Measurements from ENCODE around the gene PALM2AKAP2. TPM values are rescaled to one million over a fixed set of nuclear protein-coding genes. Genes with fewer than 3 reads are reported as not detected.

Gene PALM2AKAP2
- total and polyA plus RNA-seq, 7 experiments from 2014 or later = not detected

GRCh38 chr9:109742776-109743348 lies 37.1 kb upstream of the PALM2AKAP2 start:
- no peaks in the 10 kb centered on the region for H3K4me1 Mint-ChIP-seq
- Histone ChIP-seq H3K4me1 (ENCODE audit: control insufficient read depth in 2 of 2, insufficient read depth in 2 of 2, low read length in 2 of 2) (no peaks in the 10 kb centered on the region), H3K4me3 (ENCODE audit: low read length) (no peak overlapping the region), H3K27ac (ENCODE audit: low read depth, low read length) (no peak overlapping the region), H3K9me3 (ENCODE audit: control insufficient read depth in 2 of 3, low read length in 3 of 3) (no peaks in the 10 kb centered on the region), H3K27me3 (ENCODE audit: control insufficient read depth in 2 of 2, insufficient read depth in 2 of 2, low read length in 2 of 2) (no peaks in the 10 kb centered on the region), H3K36me3 (ENCODE audit: control insufficient read depth in 2 of 3, insufficient read depth in 3 of 3, low read length in 3 of 3) (no peaks in the 10 kb centered on the region)
- ChIA-PET CTCF (no interaction called here), POLR2A (no interaction called here)
- peaks cover 16 to 57% (median 28%) of the 10 kb centered on the region in 5 donors for H3K27me3 Mint-ChIP-seq
- H3K36me3 Mint-ChIP-seq = peaks cover 0 to 4% (median 0%) of the 10 kb centered on the region in 5 donors
- ATAC-seq (no peak), DNase-seq (no peak)
- intact Hi-C loops (cut with micrococcal nuclease) = no loop called here
- H3K9me3 Mint-ChIP-seq = peaks cover 0 to 6% (median 0%) of the 10 kb centered on the region in 11 donors
- H3K4me3 Mint-ChIP-seq = no peak overlapping the region
- no peak overlapping the region for H3K27ac Mint-ChIP-seq

GRCh38 chr9:109743696-109744095 lies 36.3 kb upstream of the PALM2AKAP2 start:
- POLR2A ChIA-PET = no interaction called here

GRCh38 chr9:109745335-109746283 lies 34.4 kb upstream of the PALM2AKAP2 start:
- no peak for ATAC-seq
- CTCF ChIA-PET = no interaction called here

More at GRCh38 chr9:109743696-109744095, 36.3 kb upstream of the PALM2AKAP2 start:
- no peak overlapping the region for H3K4me3 ChIP-seq (ENCODE audit: low read length)
- CTCF ChIA-PET = no interaction called here
- Mint-ChIP-seq H3K4me3 (no peak overlapping the region), H3K9me3 (peaks cover 0 to 6% (median 0%) of the 10 kb centered on the region in 11 donors), H3K36me3 (peaks cover 0 to 4% (median 0%) of the 10 kb centered on the region in 5 donors), H3K27me3 (peaks cover 16 to 58% (median 28%) of the 10 kb centered on the region in 5 donors), H3K27ac (no peak overlapping the region), H3K4me1 (no peaks in the 10 kb centered on the region)
- ATAC-seq (no peak), DNase-seq (no peak)
- no peaks in the 10 kb centered on the region for H3K36me3 ChIP-seq (ENCODE audit: control insufficient read depth in 2 of 3, insufficient read depth in 3 of 3, low read length in 3 of 3)
- H3K9me3 ChIP-seq (ENCODE audit: control insufficient read depth in 2 of 3, low read length in 3 of 3) = no peaks in the 10 kb centered on the region
- no peaks in the 10 kb centered on the region for H3K27me3 ChIP-seq (ENCODE audit: control insufficient read depth in 2 of 2, insufficient read depth in 2 of 2, low read length in 2 of 2)
- no peaks in the 10 kb centered on the region for H3K4me1 ChIP-seq (ENCODE audit: control insufficient read depth in 2 of 2, insufficient read depth in 2 of 2, low read length in 2 of 2)
- intact Hi-C loops (cut with micrococcal nuclease) = no loop called here
- H3K27ac ChIP-seq (ENCODE audit: low read depth, low read length) = no peak overlapping the region

GRCh38 chr9:109751253-109751652 lies 28.7 kb upstream of the PALM2AKAP2 start:
- Histone ChIP-seq H3K27me3 (ENCODE audit: control insufficient read depth in 2 of 2, insufficient read depth in 2 of 2, low read length in 2 of 2) (peaks cover 0 to 5% of the 10 kb centered on the region in 2 donors), H3K9me3 (ENCODE audit: control insufficient read depth in 2 of 3, low read length in 3 of 3) (no peaks in the 10 kb centered on the region), H3K36me3 (ENCODE audit: control insufficient read depth in 2 of 3, insufficient read depth in 3 of 3, low read length in 3 of 3) (no peaks in the 10 kb centered on the region), H3K4me3 (ENCODE audit: low read length) (no peak overlapping the region), H3K27ac (ENCODE audit: low read depth, low read length) (no peak overlapping the region), H3K4me1 (ENCODE audit: control insufficient read depth in 2 of 2, insufficient read depth in 2 of 2, low read length in 2 of 2) (no peaks in the 10 kb centered on the region)
- H3K27ac Mint-ChIP-seq = no peak overlapping the region
- no peak overlapping the region for H3K4me3 Mint-ChIP-seq
- peaks cover 0 to 5% (median 0%) of the 10 kb centered on the region in 11 donors for H3K9me3 Mint-ChIP-seq
- CTCF ChIA-PET = no interaction called here
- peaks cover 9 to 38% (median 18%) of the 10 kb centered on the region in 5 donors for H3K27me3 Mint-ChIP-seq
- no peaks in the 10 kb centered on the region for H3K36me3 Mint-ChIP-seq
- no peaks in the 10 kb centered on the region for H3K4me1 Mint-ChIP-seq
- POLR2A ChIA-PET = no interaction called here
- intact Hi-C loops (cut with micrococcal nuclease) = no loop called here
- ATAC-seq (no peak), DNase-seq (no peak)

More at GRCh38 chr9:109745335-109746283, 34.4 kb upstream of the PALM2AKAP2 start:
- Histone ChIP-seq H3K36me3 (ENCODE audit: control insufficient read depth in 2 of 3, insufficient read depth in 3 of 3, low read length in 3 of 3) (no peaks in the 10 kb centered on the region), H3K27me3 (ENCODE audit: control insufficient read depth in 2 of 2, insufficient read depth in 2 of 2, low read length in 2 of 2) (no peaks in the 10 kb centered on the region), H3K27ac (ENCODE audit: low read depth, low read length) (no peak overlapping the region), H3K4me1 (ENCODE audit: control insufficient read depth in 2 of 2, insufficient read depth in 2 of 2, low read length in 2 of 2) (no peaks in the 10 kb centered on the region), H3K4me3 (ENCODE audit: low read length) (no peak overlapping the region), H3K9me3 (ENCODE audit: control insufficient read depth in 2 of 3, low read length in 3 of 3) (no peaks in the 10 kb centered on the region)
- Mint-ChIP-seq H3K9me3 (peaks cover 0 to 2% (median 0%) of the 10 kb centered on the region in 11 donors), H3K36me3 (no peaks in the 10 kb centered on the region), H3K27me3 (peaks cover 10 to 54% (median 19%) of the 10 kb centered on the region in 5 donors), H3K27ac (no peak overlapping the region), H3K4me3 (no peak overlapping the region), H3K4me1 (no peaks in the 10 kb centered on the region)
- intact Hi-C loops (cut with micrococcal nuclease) = no loop called here
- no peak for DNase-seq
- POLR2A ChIA-PET = interaction anchor here (0.6 kb wide), 1 partner anchor 1747 kb away, joined by 3 read pairs; no protein-coding TSS in a partner anchor

GRCh38 chr9:109753308-109753707 lies 26.7 kb upstream of the PALM2AKAP2 start:
- no peaks in the 10 kb centered on the region for H3K9me3 ChIP-seq (ENCODE audit: control insufficient read depth in 2 of 3, low read length in 3 of 3)
- H3K9me3 Mint-ChIP-seq = peaks cover 0 to 3% (median 0%) of the 10 kb centered on the region in 11 donors
- DNase-seq (no peak), ATAC-seq (no peak)
- intact Hi-C loops (cut with micrococcal nuclease) = no loop called here
- no peak overlapping the region for H3K4me3 Mint-ChIP-seq
- H3K36me3 ChIP-seq (ENCODE audit: control insufficient read depth in 2 of 3, insufficient read depth in 3 of 3, low read length in 3 of 3) = no peaks in the 10 kb centered on the region
- H3K27me3 Mint-ChIP-seq = peaks cover 12 to 41% (median 22%) of the 10 kb centered on the region in 5 donors
- no peak overlapping the region for H3K27ac ChIP-seq (ENCODE audit: low read depth, low read length)
- POLR2A ChIA-PET = no interaction called here
- H3K36me3 Mint-ChIP-seq = no peaks in the 10 kb centered on the region
- H3K27ac Mint-ChIP-seq = no peak overlapping the region
- no peaks in the 10 kb centered on the region for H3K4me1 ChIP-seq (ENCODE audit: control insufficient read depth in 2 of 2, insufficient read depth in 2 of 2, low read length in 2 of 2)
- H3K4me1 Mint-ChIP-seq = no peaks in the 10 kb centered on the region
- no peak overlapping the region for H3K4me3 ChIP-seq (ENCODE audit: low read length)
- CTCF ChIA-PET = no interaction called here
- peaks cover 0 to 5% of the 10 kb centered on the region in 2 donors for H3K27me3 ChIP-seq (ENCODE audit: control insufficient read depth in 2 of 2, insufficient read depth in 2 of 2, low read length in 2 of 2)

- Histone ChIP-seq H3K27ac (ENCODE audit: low read depth, low read length) (no peak overlapping the region), H3K36me3 (ENCODE audit: control insufficient read depth in 2 of 3, insufficient read depth in 3 of 3, low read length in 3 of 3) (no peaks in the 10 kb centered on the region), H3K9me3 (ENCODE audit: control insufficient read depth in 2 of 3, low read length in 3 of 3) (no peaks in the 10 kb centered on the region), H3K27me3 (ENCODE audit: control insufficient read depth in 2 of 2, insufficient read depth in 2 of 2, low read length in 2 of 2) (peaks cover 0 to 5% of the 10 kb centered on the region in 2 donors), H3K4me1 (ENCODE audit: control insufficient read depth in 2 of 2, insufficient read depth in 2 of 2, low read length in 2 of 2) (no peaks in the 10 kb centered on the region), H3K4me3 (ENCODE audit: low read length) (no peak overlapping the region)
- ATAC-seq (no peak), DNase-seq (no peak)
- no peaks in the 10 kb centered on the region for H3K4me1 Mint-ChIP-seq
- intact Hi-C loops (cut with micrococcal nuclease) = no loop called here
- peak overlapping the region in 1 of 9 donors; percentile 3 for H3K27ac Mint-ChIP-seq
- H3K27me3 Mint-ChIP-seq = peaks cover 17 to 49% (median 20%) of the 10 kb centered on the region in 5 donors
- CTCF ChIA-PET = no interaction called here
- peaks cover 0 to 3% (median 0%) of the 10 kb centered on the region in 11 donors for H3K9me3 Mint-ChIP-seq
- no peaks in the 10 kb centered on the region for H3K36me3 Mint-ChIP-seq
- peak overlapping the region in 1 of 10 donors; percentile 0 for H3K4me3 Mint-ChIP-seq
- POLR2A ChIA-PET = no interaction called here
Measured at GRCh38 chr9:109755040-109755439, 25.0 kb upstream of the PALM2AKAP2 start.

Measured in naive thymus-derived CD4-positive, alpha-beta T cell (primary cell).